ENCODE data around the gene GALNT15.

DNA sequence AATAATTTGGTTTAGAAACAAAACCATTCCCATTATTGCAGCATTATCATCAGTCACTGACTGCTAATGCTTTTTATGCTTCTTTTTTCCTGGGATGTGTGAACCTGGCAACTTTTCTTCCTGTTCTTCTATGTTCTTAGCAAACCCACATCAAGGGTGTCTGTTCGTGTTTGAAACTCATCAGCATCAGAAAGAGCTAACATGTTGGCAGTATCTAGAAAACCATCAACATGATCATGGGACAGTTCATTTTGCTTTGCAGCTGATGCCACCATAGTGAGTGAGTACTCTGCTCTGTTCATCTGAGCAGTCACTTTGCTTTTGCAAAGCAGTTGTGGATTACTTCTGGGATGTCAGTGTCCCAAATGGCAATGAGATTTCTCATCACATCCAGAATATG, 84.4 kb downstream of the GALNT15 start:
- TF ChIP-seq POLR2A (IDR thresholded peaks at IDR 0.05): no peak
- TF ChIP-seq, protein P1, sequence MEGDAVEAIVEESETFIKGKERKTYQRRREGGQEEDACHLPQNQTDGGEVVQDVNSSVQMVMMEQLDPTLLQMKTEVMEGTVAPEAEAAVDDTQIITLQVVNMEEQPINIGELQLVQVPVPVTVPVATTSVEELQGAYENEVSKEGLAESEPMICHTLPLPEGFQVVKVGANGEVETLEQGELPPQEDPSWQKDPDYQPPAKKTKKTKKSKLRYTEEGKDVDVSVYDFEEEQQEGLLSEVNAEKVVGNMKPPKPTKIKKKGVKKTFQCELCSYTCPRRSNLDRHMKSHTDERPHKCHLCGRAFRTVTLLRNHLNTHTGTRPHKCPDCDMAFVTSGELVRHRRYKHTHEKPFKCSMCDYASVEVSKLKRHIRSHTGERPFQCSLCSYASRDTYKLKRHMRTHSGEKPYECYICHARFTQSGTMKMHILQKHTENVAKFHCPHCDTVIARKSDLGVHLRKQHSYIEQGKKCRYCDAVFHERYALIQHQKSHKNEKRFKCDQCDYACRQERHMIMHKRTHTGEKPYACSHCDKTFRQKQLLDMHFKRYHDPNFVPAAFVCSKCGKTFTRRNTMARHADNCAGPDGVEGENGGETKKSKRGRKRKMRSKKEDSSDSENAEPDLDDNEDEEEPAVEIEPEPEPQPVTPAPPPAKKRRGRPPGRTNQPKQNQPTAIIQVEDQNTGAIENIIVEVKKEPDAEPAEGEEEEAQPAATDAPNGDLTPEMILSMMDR (IDR thresholded peaks at IDR 0.05): no peak

Measured in tibial nerve (tissue), 3 donors.